Gastroesophageal sphincter (tissue), 3 donors: ENCODE measurements around the gene LGR5.
"Not testable (repeated sequence)": the region's sequence is repeated elsewhere in the genome, so short reads cannot be mapped to it uniquely, and the experiment has no call there.

Source experiments
- CTCF ChIP-seq, 4 experiments: fragments of 200-600 bp in 2 of 4; fragments of 450-650 bp in 2 of 4; sonication (generic) in 1 of 4; IDR thresholded peaks; one replicate each; pipeline ENCODE4 v1.5.1; 2017 to 2019; ENCODE audit warnings: antibody characterized with exemption in 4 of 4, mild to moderate bottlenecking in 2 of 4, moderate library complexity in 2 of 4
- EP300 ChIP-seq: sonication (generic); formaldehyde crosslinking; IDR thresholded peaks from one replicate; pipeline ENCODE4 v1.6.1; 2017; ENCODE audit warnings: antibody characterized with exemption, mild to moderate bottlenecking
- POLR2A ChIP-seq, 2 donors: fragments of 450-650 bp; IDR thresholded peaks; one replicate each; pipeline ENCODE4 v1.6.1; 2017; ENCODE audit warnings: antibody characterized with exemption in 2 of 2, mild to moderate bottlenecking in 2 of 2, moderate library complexity in 1 of 2
- POLR2AphosphoS5 ChIP-seq: sonication (generic); formaldehyde crosslinking; IDR thresholded peaks from one replicate; pipeline ENCODE4 v1.6.1; 2017; ENCODE audit warnings: antibody characterized with exemption

DNA sequence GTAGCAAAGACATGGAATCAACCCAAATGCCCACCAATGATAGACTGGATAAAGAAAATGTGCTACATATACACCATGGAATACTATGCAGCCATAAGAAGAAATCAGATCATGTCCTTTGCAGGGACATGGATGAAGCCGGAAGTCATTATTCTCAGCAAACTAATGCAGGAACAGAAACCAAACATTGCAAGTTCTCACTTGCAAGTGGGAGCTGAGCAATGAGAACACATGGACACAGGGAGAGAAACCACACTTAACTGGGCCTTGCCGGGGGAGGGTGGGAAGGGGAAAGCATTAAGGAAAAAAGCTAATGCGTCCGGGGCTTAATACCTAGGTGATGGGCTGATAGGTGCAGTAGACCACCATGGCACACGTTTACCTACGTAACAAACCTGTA, 130.3 kb downstream of the LGR5 start:
- not testable (repeated sequence) for TF ChIP-seq CTCF (IDR thresholded peaks at IDR 0.05); POLR2AphosphoS5; POLR2A (IDR thresholded peaks at IDR 0.05); EP300
